ENCODE measurements around the gene ERC2.

The ERC2 gene

GRCh38 chr3:55559500-55560423 is 908.5 kb downstream of the ERC2 start:
- DNase-seq = no peak

GRCh38 chr3:55558316-55558715 is 910.0 kb downstream of the ERC2 start:
- DNase-seq = no peak

DNA sequence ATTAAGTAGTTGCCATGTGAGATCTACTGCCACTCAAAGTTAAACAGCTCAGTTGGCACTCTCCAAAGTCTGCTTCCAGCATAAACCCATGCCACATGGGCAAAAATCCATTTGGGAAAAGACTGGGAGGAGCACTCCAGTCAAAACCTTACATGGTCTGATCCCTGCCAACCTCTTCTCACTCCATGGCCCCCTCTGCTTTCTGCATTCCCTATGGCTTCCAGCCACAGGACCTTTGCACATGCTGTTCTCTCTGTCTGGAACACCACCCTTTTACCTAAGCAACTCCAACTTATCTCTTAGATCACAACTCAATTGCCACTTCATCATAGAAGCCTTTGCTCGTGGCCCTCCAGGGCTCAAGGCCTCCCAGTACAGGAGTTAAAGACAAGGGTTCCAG is 910.7 kb downstream of the ERC2 start:
- DNase-seq = no peak

DNA sequence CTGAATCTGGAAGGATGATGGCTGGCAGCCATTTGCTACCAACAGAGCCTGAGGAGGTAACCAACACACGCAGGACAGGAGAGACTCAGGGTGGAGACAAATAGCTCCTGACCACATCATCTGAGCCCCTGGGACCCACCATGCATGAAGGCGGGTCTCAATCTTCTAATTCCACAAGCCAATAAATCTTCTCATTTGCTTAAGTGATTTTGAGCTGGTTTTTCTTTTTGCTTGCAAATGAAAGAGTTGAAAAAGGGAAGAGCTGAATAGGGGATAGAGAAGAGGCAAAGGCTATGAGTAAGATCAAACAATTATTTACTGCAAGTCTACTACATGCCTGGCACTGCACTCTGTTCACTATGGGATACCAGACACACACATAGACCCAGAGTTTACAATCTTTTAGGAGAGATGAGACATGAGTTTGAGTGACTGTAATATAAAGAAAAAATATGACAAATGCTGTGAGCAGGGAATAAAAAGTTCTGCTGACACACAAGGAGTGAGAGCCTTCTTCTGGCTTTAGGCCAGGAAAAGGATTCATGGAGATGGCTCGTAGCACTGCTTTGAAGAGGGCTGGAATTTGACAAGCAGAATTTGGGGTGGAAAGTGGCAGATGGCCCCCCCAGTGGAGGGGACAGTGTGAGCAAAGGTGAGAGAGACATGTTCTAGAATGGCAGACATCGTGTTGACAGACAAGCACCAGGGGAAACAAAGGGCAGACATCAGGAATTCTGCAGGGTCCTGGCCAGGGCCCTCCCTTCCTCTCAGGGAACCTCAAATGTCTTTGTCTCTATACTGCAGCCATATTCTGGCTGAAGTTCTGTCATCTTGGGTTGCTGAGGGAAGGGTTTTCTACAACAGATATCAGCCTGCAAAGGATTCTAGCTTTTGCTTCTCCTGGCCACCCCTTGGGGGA is 911.4 kb downstream of the ERC2 start:
- no peak for DNase-seq

DNA sequence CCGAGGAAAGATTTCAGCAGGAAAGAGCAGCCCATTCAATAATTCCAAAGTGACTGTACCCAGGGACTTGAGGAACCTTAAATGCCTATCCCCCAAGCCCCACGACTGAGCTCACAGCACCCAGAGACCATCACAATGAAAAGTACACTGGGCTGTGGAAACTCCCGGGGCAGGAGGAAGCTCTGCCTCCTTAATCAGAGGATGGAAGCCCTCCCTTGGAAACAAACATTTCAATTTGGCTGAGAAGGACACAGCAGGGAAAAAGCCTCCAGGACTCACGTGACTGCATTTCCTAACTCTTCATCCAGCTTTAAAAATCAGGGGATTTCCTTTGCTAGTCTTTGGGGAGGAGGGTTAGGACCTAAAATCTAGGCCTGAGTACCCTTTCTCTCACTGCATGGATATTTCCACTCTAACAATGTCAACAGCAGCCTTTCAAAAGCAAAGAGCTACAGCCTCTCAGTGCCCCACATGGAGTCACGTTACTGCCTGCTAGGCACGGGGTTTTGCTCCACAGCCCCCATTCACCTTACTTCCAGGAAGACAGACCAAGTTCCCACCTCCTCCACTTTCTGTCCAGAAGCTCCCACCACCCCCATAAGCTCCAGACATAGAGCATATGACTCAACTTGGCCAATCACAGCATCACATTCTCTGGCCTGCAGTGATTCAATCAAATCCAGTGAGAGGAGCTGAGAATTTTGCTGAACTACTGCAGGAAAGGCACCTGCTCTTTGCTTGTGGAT is 912.2 kb downstream of the ERC2 start:
- no peak for DNase-seq

- no peak for DNase-seq
Observed at GRCh38 chr3:55554634-55555425, 913.4 kb downstream of the ERC2 start.

GRCh38 chr3:55551644-55552043 is 916.6 kb downstream of the ERC2 start:
- no peak for DNase-seq

DNA sequence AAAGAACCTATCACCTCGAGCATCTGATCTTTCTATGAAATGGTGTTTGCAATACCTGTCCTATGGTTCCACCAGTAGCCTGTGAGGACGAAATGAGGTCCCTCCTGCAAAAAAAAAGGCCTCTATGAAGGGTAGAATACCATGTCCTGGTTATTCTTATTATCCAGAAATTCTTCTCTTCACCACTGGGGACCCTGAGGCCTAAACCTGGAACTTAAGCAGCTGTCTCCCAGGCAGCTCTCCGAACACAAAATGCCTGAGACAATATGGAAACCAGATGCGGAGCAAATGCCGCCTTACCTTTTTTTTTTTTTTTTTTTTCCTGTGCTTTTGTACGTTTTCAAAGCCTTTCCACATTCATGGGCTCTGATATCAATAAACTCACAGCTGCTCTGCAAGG is 919.1 kb downstream of the ERC2 start:
- DNase-seq = no peak

DNA sequence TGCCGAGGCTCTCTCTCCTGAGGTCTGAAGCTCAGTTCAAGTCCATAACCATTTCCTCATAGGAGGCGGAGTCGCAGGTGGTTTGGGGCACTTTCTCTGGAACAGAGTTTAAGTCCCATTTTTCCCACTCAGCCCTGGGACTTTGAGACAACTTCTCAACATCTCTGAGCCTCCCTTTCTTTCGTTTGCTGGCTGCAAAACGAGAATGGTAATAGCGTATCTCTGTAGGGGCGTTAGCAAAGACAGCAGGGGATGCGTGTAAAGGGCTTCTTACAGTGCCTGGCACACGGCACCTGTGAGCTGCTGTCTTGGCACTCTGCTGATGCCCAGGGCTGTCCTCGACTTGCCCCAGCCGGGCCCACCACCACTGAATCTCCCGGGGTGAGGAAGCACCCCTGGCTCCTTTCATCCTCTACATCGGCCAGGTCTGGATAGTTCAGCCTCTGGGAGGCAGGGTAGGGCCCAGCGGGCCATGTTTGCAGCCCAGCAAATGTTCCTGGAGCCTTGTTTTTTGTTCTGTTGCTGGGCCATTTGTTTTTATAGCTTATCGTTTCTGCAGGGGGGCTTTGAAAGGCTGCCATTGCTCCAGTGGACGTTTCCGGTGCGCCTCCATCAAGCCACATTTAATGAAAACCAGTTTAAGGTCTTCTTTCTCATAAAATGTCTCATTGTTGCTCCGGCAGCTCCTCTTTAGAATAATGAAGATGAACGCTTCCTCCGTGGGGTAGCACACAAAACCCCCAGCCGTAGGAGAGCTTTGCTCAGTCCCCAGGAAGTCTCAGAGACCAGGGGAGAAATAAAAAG is 921.2 kb downstream of the ERC2 start:
- DNase-seq = no peak

DNA sequence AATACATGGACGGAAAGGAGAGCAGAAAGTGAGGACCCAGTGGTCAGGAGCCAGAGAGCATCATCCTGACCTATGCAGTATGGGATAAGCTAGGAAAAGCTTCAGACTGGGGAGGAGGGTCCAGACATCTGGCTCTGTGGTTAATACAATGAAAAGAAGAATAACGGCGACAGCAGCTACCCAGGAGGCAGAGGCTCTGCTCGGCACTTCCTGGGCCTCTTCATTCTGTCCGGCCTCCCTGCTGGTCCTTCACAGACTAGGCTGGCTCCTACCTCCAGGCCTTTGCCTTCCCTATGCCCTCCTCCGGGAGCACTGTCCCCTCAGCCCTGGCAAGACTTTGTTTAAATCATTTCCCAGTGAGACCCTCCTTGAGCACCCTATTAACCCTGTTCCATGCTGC is 922.3 kb downstream of the ERC2 start:
- DNase-seq = no peak

GRCh38 chr3:55544219-55544618 is 924.0 kb downstream of the ERC2 start:
- no peak for DNase-seq

- no peak for DNase-seq
Observed at GRCh38 chr3:55543181-55543614, 925.1 kb downstream of the ERC2 start.

DNA sequence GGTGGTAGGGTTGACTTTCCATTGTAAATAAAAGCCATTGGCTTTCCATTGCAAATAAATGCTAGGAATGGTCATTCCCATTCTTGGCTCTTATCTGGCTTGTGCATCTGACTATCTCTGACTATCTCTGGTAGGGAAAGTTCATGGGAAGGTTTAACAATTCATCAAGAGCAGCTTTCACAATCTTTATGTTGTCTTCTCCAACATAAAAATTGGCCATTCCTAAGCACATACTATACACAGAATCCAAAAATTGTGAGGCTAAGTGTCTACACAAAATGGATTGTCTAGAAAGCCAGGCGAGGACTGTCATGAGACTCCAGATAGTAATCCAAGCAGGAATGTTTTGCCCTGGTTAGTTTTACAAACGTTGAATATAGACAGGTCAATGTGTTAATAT is 926.8 kb downstream of the ERC2 start:
- no peak for DNase-seq

- no peak for DNase-seq
Observed at GRCh38 chr3:55541016-55541415, 927.3 kb downstream of the ERC2 start.

- DNase-seq = no peak
Observed at GRCh38 chr3:55540579-55540978, 927.7 kb downstream of the ERC2 start.

GRCh38 chr3:55538158-55538557 is 930.1 kb downstream of the ERC2 start:
- no peak for DNase-seq

DNA sequence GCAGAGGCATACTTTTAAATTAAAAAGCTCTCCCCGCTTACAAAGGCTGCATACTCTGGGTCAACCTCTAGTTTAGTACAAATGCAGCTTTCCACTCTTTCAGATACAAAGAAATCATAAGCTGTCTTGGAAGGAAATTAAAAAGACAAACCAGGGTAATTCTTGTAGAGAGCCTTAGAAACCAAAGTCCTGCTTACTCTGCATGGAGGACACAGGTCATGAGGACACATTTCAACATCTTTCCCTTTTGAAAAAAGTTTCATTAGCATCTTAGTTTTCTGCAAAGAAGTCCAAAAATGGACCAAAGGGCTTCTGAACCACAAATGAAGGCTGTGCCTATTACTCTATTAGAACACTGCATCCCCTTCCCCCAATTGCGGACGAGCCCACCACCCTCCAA is 930.7 kb downstream of the ERC2 start:
- no peak for DNase-seq

GRCh38 chr3:55537129-55537528 is 931.1 kb downstream of the ERC2 start:
- no peak for DNase-seq

DNA sequence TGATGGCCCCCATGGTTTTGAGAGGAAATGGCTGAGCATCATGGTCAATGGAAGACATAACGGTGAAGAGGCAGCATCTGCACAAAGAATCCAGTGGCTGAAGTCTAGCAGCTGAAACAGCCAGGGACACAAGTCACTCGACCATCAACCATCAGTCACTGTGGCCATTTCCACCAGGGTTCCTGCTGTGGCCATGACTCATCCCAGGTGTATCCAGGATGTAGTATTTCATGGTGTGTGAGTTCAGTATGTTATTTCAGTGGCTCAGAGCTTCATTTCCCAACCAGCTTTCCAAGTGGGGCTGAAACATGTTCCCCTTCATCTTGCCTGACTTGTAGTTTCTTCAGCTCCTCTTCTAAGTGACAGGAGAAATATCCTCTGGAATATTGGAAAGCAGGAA is 933.4 kb downstream of the ERC2 start:
- DNase-seq = no peak

DNA sequence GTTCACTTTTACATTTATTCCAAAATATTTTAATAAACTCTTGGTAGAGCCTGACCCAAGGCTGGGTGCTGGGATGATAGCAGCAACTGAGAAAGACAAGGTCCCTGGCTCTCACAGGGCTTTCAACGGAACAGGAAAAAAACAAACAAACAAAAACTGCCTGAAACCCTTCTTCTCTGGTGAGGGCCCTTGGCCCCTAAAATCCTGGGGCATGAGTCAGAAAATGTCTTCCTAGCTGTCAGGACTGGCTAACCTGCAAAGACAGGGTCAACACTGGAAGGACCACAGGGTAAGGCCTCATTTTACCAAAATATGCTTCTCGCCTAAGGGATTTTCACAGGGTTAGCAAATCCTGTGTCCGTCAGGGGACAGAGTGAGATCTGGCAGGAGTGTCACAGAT is 935.5 kb downstream of the ERC2 start:
- DNase-seq = no peak

DNA sequence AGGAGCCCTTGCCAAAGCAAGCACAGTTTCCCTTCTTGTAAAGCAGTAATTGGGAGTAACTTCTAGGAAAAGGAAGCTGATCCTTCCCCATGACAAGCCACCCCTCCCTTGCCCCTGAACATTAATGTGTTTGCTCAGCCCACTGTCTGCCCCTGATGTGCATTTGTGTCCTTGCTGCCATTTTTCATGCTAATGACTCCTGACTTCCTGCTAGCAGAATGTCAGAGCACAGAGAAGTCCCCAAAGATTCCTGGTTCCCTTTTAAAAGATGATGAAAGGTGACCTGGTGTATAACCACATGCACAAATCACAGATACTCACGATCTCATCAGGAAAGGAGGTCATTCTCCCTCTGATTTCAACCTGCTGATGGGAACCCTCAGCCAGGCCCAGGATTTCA is 936.9 kb downstream of the ERC2 start:
- DNase-seq = no peak

Measured in NCI-H774 (cell line).